GM21723 (cell line): ENCODE data around the gene SUSD4.

Source experiments
- ATAC-seq: cut with Tn5 transposase; IDR thresholded peaks from one replicate; pipeline ENCODE4 v1.9.1; 2021; ENCODE audit warnings: mild to moderate bottlenecking, moderate library complexity; ENCODE audit not compliant: unreplicated experiment

Gene SUSD4

DNA sequence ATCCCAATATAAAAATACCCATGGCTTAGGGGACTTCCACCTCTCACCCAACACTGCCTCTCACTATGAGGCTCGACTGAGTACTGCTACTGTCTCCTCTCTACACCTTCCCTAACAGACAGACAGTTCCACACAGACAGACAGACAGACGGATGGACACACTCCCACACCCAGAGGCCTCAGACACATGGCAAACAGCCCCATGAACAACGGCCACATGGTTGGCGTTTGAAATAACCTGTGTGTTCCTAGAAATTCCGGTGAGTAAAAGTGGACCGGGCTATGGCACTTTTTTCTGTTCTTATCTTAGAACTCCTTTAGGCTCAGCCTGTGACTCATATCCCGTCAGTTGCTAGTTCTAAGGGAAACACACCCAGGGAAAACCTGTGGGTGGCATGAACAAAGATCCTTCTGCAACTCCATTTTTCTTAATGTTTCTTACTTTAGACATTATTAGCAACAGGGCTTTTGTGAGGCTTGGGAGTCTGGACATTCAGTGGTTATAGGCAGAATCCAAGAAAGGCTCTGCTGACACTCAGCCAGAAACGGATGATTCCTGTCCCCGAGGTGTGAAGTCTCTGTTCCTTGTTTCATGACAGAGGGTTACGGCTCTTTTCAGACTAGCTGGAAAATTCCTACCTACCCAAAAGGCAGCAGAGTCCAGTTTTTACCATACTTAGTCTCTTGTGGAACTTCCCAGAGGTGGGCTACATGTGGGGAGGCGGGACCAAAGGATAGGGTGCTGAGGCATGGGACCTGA is 130.4 kb downstream of the SUSD4 start:
- ATAC-seq, result no peak

GRCh38 chr1:223233019-223233409 is 131.0 kb downstream of the SUSD4 start:
- no peak for ATAC-seq

- no peak for ATAC-seq
These were observed 132.4 kb downstream of the SUSD4 start for GRCh38 chr1:223231581-223231980.

GRCh38 chr1:223231011-223231572 is 132.9 kb downstream of the SUSD4 start:
- ATAC-seq, result no peak

DNA sequence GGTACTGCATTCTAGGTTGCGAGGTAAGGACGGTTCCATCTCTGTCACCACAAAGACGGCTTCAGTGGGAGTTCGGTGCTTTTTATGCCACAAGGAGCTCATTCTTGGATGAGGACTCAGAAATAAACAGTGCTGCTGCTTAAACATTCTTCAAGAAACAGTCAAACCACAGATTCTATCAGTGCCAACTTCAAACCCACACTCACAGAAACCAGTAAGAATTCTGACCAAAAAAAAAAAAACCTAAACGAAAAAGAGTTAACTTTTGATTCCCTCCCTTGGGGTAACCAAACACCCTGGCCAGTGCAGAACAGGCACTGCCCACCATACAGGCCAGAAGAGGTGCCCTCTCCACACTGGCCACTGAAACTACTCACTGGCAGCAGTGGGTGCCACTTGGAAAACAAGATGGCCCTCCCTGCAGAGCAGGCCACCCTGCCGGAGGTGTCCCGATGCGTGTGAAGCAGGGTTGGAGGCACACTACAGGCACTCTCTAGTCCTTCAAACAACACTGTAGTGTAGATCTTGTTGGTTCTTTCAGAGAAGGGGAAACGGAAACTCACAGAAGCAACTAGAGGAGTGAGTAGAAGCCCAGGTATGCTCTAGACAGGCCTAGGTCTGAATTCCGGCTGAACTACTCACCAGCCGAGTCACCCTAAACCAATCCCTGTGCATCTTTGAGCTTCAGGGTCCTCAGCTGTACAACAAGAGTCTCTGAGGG is 133.7 kb downstream of the SUSD4 start:
- no peak for ATAC-seq

DNA sequence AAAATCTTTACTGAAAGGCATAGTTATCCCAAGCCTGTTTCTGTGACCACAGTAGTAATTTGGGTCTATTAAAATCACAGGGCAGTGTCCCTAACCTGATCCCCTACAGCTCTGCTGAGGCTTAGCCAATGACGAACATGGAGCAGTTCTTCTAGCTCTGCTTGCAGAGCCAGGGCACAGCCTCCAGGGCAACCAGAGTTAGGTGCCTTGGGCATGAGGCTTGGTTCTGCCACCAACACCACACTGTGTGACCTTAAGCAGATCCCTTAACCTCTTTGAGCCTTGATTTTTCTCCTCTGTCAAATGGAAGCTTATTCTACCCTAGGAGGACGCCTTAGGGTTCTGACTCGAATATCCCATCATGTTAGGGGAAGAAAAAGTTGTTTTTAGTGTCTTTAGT is 134.2 kb downstream of the SUSD4 start:
- no peak for ATAC-seq

- ATAC-seq, result no peak
These were observed 134.9 kb downstream of the SUSD4 start for GRCh38 chr1:223228931-223229528.

GRCh38 chr1:223228201-223228600 is 135.8 kb downstream of the SUSD4 start:
- no peak for ATAC-seq

- no peak for ATAC-seq
These were observed 136.3 kb downstream of the SUSD4 start for GRCh38 chr1:223227486-223228196.

DNA sequence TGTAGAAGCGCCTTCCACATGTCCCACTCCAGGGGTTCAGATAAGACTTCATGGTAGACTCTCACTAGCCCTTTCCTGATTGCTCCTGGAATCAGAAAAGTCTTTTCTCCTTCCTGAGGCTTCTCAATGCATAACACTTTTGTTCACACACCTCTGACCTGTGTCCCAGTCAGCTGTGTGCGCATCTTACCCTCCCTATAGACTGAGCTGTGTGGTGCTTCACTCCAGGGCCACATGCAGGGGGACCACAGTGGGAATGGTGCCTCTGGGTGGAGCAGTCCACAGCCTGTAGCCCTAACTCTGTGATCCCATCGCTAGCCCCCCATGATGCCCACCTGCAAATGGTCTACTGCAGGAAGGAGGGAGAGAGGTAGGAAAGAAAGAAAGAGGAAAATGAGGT is 136.9 kb downstream of the SUSD4 start:
- no peak for ATAC-seq

DNA sequence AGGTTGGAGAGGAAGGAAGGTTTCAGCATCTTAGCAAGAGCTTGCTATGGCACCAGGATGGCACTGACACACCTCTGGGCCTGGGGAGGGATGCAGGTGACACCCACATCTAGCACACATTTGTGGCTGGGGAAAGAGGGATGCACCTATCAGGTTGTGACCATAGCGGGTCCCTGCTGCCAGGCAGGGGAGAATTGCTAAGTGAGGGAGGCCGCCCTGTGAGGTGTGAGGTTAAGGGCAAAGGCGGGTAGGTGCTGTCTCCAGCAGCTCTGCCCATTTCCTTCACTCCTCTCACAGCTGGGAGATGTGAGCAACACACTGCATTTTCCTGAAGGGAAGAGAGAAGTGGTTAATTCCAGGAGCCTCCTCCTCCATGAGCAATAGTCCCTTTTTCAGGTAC is 137.7 kb downstream of the SUSD4 start:
- ATAC-seq, result no peak

- ATAC-seq, result no peak
These were observed 138.5 kb downstream of the SUSD4 start for GRCh38 chr1:223225481-223225880.

- ATAC-seq, result no peak
These were observed 138.9 kb downstream of the SUSD4 start for GRCh38 chr1:223225061-223225460.

GRCh38 chr1:223224465-223224864 is 139.5 kb downstream of the SUSD4 start:
- no peak for ATAC-seq

GRCh38 chr1:223223091-223223995 is 140.6 kb downstream of the SUSD4 start:
- ATAC-seq, result no peak

GRCh38 chr1:223222377-223222776 is 141.6 kb downstream of the SUSD4 start:
- ATAC-seq, result no peak

DNA sequence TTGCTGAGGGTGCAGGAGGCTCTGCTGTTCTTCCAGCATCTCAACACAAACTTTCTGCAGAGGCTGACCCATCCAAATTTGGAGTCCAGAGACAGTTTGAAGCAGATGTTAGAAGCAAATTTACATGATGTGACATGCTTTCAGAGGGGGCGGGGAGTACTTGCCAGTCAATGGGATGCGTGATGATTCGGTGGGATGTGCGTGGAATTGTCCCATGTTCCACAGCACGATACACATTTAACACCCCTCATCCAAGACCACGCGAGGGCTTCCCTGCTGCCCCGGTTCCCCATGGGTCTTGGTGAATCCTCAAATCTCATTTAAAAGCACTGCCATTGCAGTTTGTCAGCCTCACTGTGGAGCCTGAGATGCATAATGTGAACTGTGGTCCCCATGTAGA is 142.3 kb downstream of the SUSD4 start:
- no peak for ATAC-seq

GRCh38 chr1:223219846-223220610 is 143.9 kb downstream of the SUSD4 start:
- ATAC-seq, result no peak

DNA sequence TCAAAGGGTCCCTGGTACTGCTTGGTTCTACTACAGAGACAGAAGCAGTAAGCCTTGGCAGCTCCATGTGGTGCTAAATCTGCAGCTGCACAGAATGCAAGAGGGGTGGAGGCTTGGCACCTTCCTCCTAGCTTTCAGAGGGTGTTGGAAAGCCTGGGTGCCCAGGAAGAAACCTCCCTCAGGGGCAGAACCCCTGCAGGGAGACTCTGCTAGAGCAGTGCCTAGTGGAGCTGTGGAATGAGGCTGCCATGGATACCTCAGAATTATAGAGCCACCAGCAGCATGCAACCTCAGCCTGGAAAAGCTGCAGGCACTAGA is 144.7 kb downstream of the SUSD4 start:
- ATAC-seq, result no peak

- no peak for ATAC-seq
These were observed 146.2 kb downstream of the SUSD4 start for GRCh38 chr1:223217781-223218180.
